ENCODE measurements around the gene UST.

GRCh38 chr6:148780918-148781436 is 34.1 kb downstream of the UST start:
- TF ChIP-seq POLR2A (IDR thresholded peaks at IDR 0.05; ENCODE audit: low read length), result no peak
- no peak for TF ChIP-seq GATA1 (IDR thresholded peaks at IDR 0.05; ENCODE audit: low read depth, low read length)

All from erythroblast (primary cell).